GM23338 (cell line): ENCODE data around the gene U2SURP.

Source experiments
- EZH2 ChIP-seq: fragments of 200-600 bp; sonication (generic); IDR thresholded peaks from one replicate; pipeline ENCODE4 v1.8.0; 2017; ENCODE audit warnings: antibody characterized with exemption, mild to moderate bottlenecking, low read depth; ENCODE audit not compliant: unreplicated experiment
- JUNB ChIP-seq: IDR thresholded peaks from one replicate; pipeline ENCODE4 v1.6.1; 2016; ENCODE audit warnings: antibody characterized with exemption; ENCODE audit not compliant: unreplicated experiment
- POLR2AphosphoS5 ChIP-seq: IDR thresholded peaks from 2 replicates; pipeline ENCODE4 v1.6.1; 2016; ENCODE audit warnings: antibody characterized with exemption, low read depth
- TF ChIP-seq, protein P1 (sequence below), 2 experiments: fragments of 200-600 bp in 1 of 2; sonication (generic) in 1 of 2; conservative IDR thresholded peaks; 2 replicates each; pipeline versions ENCODE4 v1.5.1 to v1.6.1; 2016 to 2017; ENCODE audit warnings: antibody characterized with exemption in 2 of 2, low read depth in 2 of 2, mild to moderate bottlenecking in 2 of 2, moderate library complexity in 1 of 2
- TF ChIP-seq, protein P2 (sequence below): IDR thresholded peaks from 2 replicates; pipeline ENCODE4 v1.6.1; 2016; ENCODE audit warnings: antibody characterized with exemption
- TF ChIP-seq, protein P3 (sequence below): IDR thresholded peaks from one replicate; pipeline ENCODE4 v1.6.1; 2018; ENCODE audit warnings: antibody characterized with exemption; ENCODE audit not compliant: unreplicated experiment

DNA sequence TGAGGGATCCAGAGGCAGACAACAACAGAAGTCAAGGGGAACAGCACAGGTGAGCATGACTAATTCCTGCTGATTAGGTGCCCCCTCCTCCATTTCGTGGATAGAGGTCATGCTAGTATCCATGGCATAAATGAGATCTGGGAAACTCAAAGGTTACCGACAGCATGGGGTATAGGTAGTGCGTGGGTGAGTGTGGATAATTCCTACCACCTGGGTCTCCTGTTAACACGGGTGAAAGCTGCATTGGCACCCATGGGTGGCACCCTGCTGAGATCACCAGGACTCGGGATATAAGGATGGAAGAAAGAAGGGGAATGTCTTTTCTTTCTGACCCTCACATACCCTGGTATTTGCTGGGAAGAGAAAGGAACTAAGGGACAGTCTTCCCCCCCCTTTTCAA is 103.8 kb downstream of the U2SURP start:
- TF ChIP-seq, protein P1, sequence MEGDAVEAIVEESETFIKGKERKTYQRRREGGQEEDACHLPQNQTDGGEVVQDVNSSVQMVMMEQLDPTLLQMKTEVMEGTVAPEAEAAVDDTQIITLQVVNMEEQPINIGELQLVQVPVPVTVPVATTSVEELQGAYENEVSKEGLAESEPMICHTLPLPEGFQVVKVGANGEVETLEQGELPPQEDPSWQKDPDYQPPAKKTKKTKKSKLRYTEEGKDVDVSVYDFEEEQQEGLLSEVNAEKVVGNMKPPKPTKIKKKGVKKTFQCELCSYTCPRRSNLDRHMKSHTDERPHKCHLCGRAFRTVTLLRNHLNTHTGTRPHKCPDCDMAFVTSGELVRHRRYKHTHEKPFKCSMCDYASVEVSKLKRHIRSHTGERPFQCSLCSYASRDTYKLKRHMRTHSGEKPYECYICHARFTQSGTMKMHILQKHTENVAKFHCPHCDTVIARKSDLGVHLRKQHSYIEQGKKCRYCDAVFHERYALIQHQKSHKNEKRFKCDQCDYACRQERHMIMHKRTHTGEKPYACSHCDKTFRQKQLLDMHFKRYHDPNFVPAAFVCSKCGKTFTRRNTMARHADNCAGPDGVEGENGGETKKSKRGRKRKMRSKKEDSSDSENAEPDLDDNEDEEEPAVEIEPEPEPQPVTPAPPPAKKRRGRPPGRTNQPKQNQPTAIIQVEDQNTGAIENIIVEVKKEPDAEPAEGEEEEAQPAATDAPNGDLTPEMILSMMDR (conservative IDR thresholded peaks at IDR 0.05; ENCODE audit: low read depth in 2 of 2): no peak
- no peak for TF ChIP-seq POLR2AphosphoS5
- TF ChIP-seq, protein P2, sequence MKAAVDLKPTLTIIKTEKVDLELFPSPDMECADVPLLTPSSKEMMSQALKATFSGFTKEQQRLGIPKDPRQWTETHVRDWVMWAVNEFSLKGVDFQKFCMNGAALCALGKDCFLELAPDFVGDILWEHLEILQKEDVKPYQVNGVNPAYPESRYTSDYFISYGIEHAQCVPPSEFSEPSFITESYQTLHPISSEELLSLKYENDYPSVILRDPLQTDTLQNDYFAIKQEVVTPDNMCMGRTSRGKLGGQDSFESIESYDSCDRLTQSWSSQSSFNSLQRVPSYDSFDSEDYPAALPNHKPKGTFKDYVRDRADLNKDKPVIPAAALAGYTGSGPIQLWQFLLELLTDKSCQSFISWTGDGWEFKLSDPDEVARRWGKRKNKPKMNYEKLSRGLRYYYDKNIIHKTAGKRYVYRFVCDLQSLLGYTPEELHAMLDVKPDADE: no peak
- TF ChIP-seq, protein P3, sequence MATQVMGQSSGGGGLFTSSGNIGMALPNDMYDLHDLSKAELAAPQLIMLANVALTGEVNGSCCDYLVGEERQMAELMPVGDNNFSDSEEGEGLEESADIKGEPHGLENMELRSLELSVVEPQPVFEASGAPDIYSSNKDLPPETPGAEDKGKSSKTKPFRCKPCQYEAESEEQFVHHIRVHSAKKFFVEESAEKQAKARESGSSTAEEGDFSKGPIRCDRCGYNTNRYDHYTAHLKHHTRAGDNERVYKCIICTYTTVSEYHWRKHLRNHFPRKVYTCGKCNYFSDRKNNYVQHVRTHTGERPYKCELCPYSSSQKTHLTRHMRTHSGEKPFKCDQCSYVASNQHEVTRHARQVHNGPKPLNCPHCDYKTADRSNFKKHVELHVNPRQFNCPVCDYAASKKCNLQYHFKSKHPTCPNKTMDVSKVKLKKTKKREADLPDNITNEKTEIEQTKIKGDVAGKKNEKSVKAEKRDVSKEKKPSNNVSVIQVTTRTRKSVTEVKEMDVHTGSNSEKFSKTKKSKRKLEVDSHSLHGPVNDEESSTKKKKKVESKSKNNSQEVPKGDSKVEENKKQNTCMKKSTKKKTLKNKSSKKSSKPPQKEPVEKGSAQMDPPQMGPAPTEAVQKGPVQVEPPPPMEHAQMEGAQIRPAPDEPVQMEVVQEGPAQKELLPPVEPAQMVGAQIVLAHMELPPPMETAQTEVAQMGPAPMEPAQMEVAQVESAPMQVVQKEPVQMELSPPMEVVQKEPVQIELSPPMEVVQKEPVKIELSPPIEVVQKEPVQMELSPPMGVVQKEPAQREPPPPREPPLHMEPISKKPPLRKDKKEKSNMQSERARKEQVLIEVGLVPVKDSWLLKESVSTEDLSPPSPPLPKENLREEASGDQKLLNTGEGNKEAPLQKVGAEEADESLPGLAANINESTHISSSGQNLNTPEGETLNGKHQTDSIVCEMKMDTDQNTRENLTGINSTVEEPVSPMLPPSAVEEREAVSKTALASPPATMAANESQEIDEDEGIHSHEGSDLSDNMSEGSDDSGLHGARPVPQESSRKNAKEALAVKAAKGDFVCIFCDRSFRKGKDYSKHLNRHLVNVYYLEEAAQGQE: no peak
- no peak for TF ChIP-seq EZH2
- TF ChIP-seq JUNB: no peak
